ENCODE measurements around the gene RAI2. TPM values are rescaled to one million over a fixed set of nuclear protein-coding genes. Genes with fewer than 3 reads are reported as not detected.
"Not testable (repeated sequence)": the region's sequence is repeated elsewhere in the genome, so short reads cannot be mapped to it uniquely, and the experiment has no call there.

The RAI2 gene
- total RNA-seq, 1 donor from 2014 or later = not detected

GRCh38 chrX:17788439-17788838, 72.7 kb downstream of the RAI2 start:
- no peak overlapping the region for H2AFZ ChIP-seq (replicated peaks)
- no peaks in the 10 kb centered on the region for H3K36me3 Mint-ChIP-seq

GRCh38 chrX:17787557-17787956, 73.5 kb downstream of the RAI2 start:
- Mint-ChIP-seq H3K4me1 (peaks cover 16% of the 10 kb centered on the region), H3K4me3 (no peak overlapping the region), H3K27me3 (ENCODE audit: insufficient read depth, low read depth) (peaks cover 4% of the 10 kb centered on the region), H3K36me3 (no peaks in the 10 kb centered on the region), H3K27ac (peak overlapping the region; percentile 63), H3K9me3 (peaks cover 9% of the 10 kb centered on the region)
- H3K27me3 ChIP-seq = no peaks in the 10 kb centered on the region
- no peak for DNase-seq (ENCODE audit: low spot score)
- no peaks in the 10 kb centered on the region for H3F3A ChIP-seq (ENCODE audit: low read depth)
- H3K9ac ChIP-seq = no peak overlapping the region
- no peaks in the 10 kb centered on the region for H3K4me1 ChIP-seq
- no peaks in the 10 kb centered on the region for H4K20me1 ChIP-seq (ENCODE audit: low read depth)
- H3K4me3 ChIP-seq = no peak overlapping the region
- H3K36me3 ChIP-seq = no peaks in the 10 kb centered on the region
- H3K79me2 ChIP-seq (ENCODE audit: low read depth) = no peaks in the 10 kb centered on the region
- H3K9me3 ChIP-seq (ENCODE audit: low read depth) = no peaks in the 10 kb centered on the region
- H2AFZ ChIP-seq (replicated peaks) = no peak overlapping the region
- H3K27ac ChIP-seq = no peak overlapping the region
- H3K4me2 ChIP-seq = no peak overlapping the region
- TF ChIP-seq EZH2phosphoT487 (IDR thresholded peaks at IDR 0.05) (no peak), EZH2 (IDR thresholded peaks at IDR 0.05) (no peak), CTCF (IDR thresholded peaks at IDR 0.05) (no peak)

More at GRCh38 chrX:17788439-17788838, 72.7 kb downstream of the RAI2 start:
- Histone ChIP-seq H3K79me2 (ENCODE audit: low read depth) (no peaks in the 10 kb centered on the region), H4K20me1 (ENCODE audit: low read depth) (no peaks in the 10 kb centered on the region), H3K9ac (no peak overlapping the region), H3K36me3 (no peaks in the 10 kb centered on the region), H3K4me1 (no peaks in the 10 kb centered on the region), H3K9me3 (ENCODE audit: low read depth) (no peaks in the 10 kb centered on the region), H3K4me2 (no peak overlapping the region), H3K4me3 (no peak overlapping the region), H3K27me3 (no peaks in the 10 kb centered on the region), H3F3A (ENCODE audit: low read depth) (no peaks in the 10 kb centered on the region), H3K27ac (no peak overlapping the region)
- DNase-seq (ENCODE audit: low spot score) = peak; percentile 30
- Mint-ChIP-seq H3K9me3 (peaks cover 9% of the 10 kb centered on the region), H3K4me3 (peak overlapping the region; percentile 59), H3K27me3 (ENCODE audit: insufficient read depth, low read depth) (peaks cover 4% of the 10 kb centered on the region), H3K27ac (peak overlapping the region; percentile 81), H3K4me1 (peaks cover 19% of the 10 kb centered on the region)
- TF ChIP-seq EZH2 (IDR thresholded peaks at IDR 0.05) (no peak), CTCF (IDR thresholded peaks at IDR 0.05) (peak; percentile 70), EZH2phosphoT487 (IDR thresholded peaks at IDR 0.05) (no peak)

GRCh38 chrX:17786554-17787347, 74.3 kb downstream of the RAI2 start:
- not testable (repeated sequence) for H3K79me2 ChIP-seq (ENCODE audit: low read depth); H3K36me3 Mint-ChIP-seq; H3K4me2 ChIP-seq; H3K4me1 ChIP-seq; H3F3A ChIP-seq (ENCODE audit: low read depth); DNase-seq (ENCODE audit: low spot score); H3K27ac ChIP-seq; H3K9me3 Mint-ChIP-seq; H3K4me3 Mint-ChIP-seq; H3K4me3 ChIP-seq; H3K27me3 Mint-ChIP-seq (ENCODE audit: insufficient read depth, low read depth); H3K9me3 ChIP-seq (ENCODE audit: low read depth); H2AFZ ChIP-seq (replicated peaks); H3K36me3 ChIP-seq; H3K9ac ChIP-seq; H3K27me3 ChIP-seq; H4K20me1 ChIP-seq (ENCODE audit: low read depth)
- Mint-ChIP-seq H3K27ac (peak overlapping the region; percentile 63), H3K4me1 (peaks cover 16% of the 10 kb centered on the region)

- Mint-ChIP-seq H3K27ac (no peak overlapping the region), H3K36me3 (no peaks in the 10 kb centered on the region), H3K4me1 (no peaks in the 10 kb centered on the region), H3K4me3 (no peak overlapping the region), H3K9me3 (peaks cover 2% of the 10 kb centered on the region), H3K27me3 (ENCODE audit: insufficient read depth, low read depth) (peaks cover 3% of the 10 kb centered on the region)
- Histone ChIP-seq H3K27me3 (no peaks in the 10 kb centered on the region), H3K4me2 (no peak overlapping the region), H3K27ac (no peak overlapping the region), H3K36me3 (no peaks in the 10 kb centered on the region), H3K9me3 (ENCODE audit: low read depth) (no peaks in the 10 kb centered on the region), H3K4me1 (no peaks in the 10 kb centered on the region), H3K9ac (no peak overlapping the region), H4K20me1 (ENCODE audit: low read depth) (no peaks in the 10 kb centered on the region), H3F3A (ENCODE audit: low read depth) (no peaks in the 10 kb centered on the region), H2AFZ (replicated peaks) (no peak overlapping the region), H3K79me2 (ENCODE audit: low read depth) (no peaks in the 10 kb centered on the region), H3K4me3 (no peak overlapping the region)
- TF ChIP-seq EZH2 (IDR thresholded peaks at IDR 0.05) = no peak
- TF ChIP-seq CTCF (IDR thresholded peaks at IDR 0.05) = no peak
- TF ChIP-seq EZH2phosphoT487 (IDR thresholded peaks at IDR 0.05) = no peak
- no peak for DNase-seq (ENCODE audit: low spot score)
These were observed 81.7 kb downstream of the RAI2 start for GRCh38 chrX:17779434-17779833.
